Measurements from ENCODE around the gene TF.
"Not testable (repeated sequence)": the region's sequence is repeated elsewhere in the genome, so short reads cannot be mapped to it uniquely, and the experiment has no call there.

The TF gene

DNA sequence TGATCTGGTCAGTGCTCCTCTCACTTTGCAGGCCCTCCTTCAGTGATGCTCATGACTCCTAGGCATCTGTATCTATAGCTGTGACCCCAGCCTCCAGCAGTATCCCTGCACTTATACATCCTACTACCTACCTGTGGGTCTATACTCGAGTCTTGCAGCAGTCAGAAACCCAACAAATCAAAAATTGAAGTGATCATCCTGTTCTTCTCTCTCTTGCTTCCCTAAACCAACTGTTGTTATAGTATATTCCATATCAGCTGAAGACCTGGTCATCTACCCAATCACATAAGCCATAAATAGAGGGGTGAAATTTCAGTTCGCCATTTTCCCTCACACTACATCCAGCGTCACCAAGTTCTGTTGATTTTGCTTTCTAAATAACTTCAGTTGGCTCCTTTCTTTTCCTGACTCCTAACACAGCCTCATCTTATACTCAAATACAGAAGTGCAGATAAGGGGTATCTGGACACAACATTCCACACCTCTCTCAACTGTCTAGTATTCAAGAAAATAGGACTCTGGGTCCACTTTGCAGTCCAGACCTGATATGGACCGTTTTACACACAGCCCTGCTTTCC, 33.5 kb downstream of the TF start:
- Mint-ChIP-seq H3K27ac (no peak overlapping the region), H3K9me3 (peaks cover 3% of the 10 kb centered on the region), H3K27me3 (ENCODE audit: low read depth) (peaks cover 15% of the 10 kb centered on the region), H3K4me1 (no peaks in the 10 kb centered on the region), H3K4me3 (no peak overlapping the region), H3K36me3 (ENCODE audit: low read depth) (no peaks in the 10 kb centered on the region)
- TF ChIP-seq, protein P1, sequence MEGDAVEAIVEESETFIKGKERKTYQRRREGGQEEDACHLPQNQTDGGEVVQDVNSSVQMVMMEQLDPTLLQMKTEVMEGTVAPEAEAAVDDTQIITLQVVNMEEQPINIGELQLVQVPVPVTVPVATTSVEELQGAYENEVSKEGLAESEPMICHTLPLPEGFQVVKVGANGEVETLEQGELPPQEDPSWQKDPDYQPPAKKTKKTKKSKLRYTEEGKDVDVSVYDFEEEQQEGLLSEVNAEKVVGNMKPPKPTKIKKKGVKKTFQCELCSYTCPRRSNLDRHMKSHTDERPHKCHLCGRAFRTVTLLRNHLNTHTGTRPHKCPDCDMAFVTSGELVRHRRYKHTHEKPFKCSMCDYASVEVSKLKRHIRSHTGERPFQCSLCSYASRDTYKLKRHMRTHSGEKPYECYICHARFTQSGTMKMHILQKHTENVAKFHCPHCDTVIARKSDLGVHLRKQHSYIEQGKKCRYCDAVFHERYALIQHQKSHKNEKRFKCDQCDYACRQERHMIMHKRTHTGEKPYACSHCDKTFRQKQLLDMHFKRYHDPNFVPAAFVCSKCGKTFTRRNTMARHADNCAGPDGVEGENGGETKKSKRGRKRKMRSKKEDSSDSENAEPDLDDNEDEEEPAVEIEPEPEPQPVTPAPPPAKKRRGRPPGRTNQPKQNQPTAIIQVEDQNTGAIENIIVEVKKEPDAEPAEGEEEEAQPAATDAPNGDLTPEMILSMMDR (IDR thresholded peaks at IDR 0.05; ENCODE audit: unreplicated experiment in 3 of 3) = no peak

GRCh38 chr3:133780756-133781155, 34.6 kb downstream of the TF start:
- H3K27me3 Mint-ChIP-seq (ENCODE audit: low read depth) = peaks cover 15% of the 10 kb centered on the region
- not testable (repeated sequence) for H3K9me3 Mint-ChIP-seq; H3K4me3 Mint-ChIP-seq; H3K36me3 Mint-ChIP-seq (ENCODE audit: low read depth); H3K27ac Mint-ChIP-seq; H3K4me1 Mint-ChIP-seq

- Mint-ChIP-seq H3K27ac (no peak overlapping the region), H3K9me3 (peaks cover 3% of the 10 kb centered on the region), H3K4me3 (no peak overlapping the region), H3K36me3 (ENCODE audit: low read depth) (no peaks in the 10 kb centered on the region), H3K4me1 (no peaks in the 10 kb centered on the region), H3K27me3 (ENCODE audit: low read depth) (peaks cover 15% of the 10 kb centered on the region)
- TF ChIP-seq, protein P1 (IDR thresholded peaks at IDR 0.05; ENCODE audit: unreplicated experiment in 3 of 3) = no peak
Measured at GRCh38 chr3:133781570-133781969, 35.4 kb downstream of the TF start.

GRCh38 chr3:133782454-133782853, 36.3 kb downstream of the TF start:
- TF ChIP-seq, protein P1 (IDR thresholded peaks at IDR 0.05; ENCODE audit: unreplicated experiment in 3 of 3) = no peak
- H3K4me3 Mint-ChIP-seq = no peak overlapping the region
- H3K27me3 Mint-ChIP-seq (ENCODE audit: low read depth) = peaks cover 15% of the 10 kb centered on the region
- H3K4me1 Mint-ChIP-seq = no peaks in the 10 kb centered on the region
- H3K27ac Mint-ChIP-seq = no peak overlapping the region
- peaks cover 3% of the 10 kb centered on the region for H3K9me3 Mint-ChIP-seq
- no peaks in the 10 kb centered on the region for H3K36me3 Mint-ChIP-seq (ENCODE audit: low read depth)

DNA sequence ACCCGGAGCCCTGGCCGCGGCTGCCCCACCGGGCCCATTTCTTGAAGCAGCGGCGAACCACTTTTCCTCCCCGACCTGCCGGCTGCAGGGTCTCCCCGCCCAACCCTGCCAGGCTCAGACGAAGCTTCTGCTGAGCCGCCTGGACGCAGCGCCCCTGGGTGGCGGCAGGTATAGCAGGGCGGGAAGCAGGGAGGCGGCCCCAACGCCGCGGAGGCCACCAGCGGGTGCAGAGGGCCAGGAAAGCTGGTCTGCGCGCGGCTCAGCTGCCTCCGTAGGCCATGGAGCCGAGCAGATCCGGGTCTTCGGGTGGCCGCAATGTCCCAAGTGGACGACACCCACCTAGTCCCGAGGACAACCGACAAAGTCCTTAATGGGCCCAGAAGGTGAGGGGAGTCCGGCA, 37.6 kb downstream of the TF start:
- Mint-ChIP-seq H3K4me3 (no peak overlapping the region), H3K27me3 (ENCODE audit: low read depth) (peaks cover 11% of the 10 kb centered on the region), H3K36me3 (ENCODE audit: low read depth) (no peaks in the 10 kb centered on the region), H3K4me1 (no peaks in the 10 kb centered on the region), H3K9me3 (peaks cover 3% of the 10 kb centered on the region), H3K27ac (no peak overlapping the region)
- TF ChIP-seq, protein P1 (IDR thresholded peaks at IDR 0.05; ENCODE audit: unreplicated experiment in 3 of 3) = no peak

GRCh38 chr3:133788024-133788423, 41.8 kb downstream of the TF start:
- H3K36me3 Mint-ChIP-seq (ENCODE audit: low read depth) = peaks cover 5% of the 10 kb centered on the region
- H3K27me3 Mint-ChIP-seq (ENCODE audit: low read depth) = no peaks in the 10 kb centered on the region
- H3K4me3 Mint-ChIP-seq = no peak overlapping the region
- H3K9me3 Mint-ChIP-seq = peaks cover 26% of the 10 kb centered on the region
- H3K4me1 Mint-ChIP-seq = no peaks in the 10 kb centered on the region
- H3K27ac Mint-ChIP-seq = no peak overlapping the region
- TF ChIP-seq, protein P1 (IDR thresholded peaks at IDR 0.05; ENCODE audit: unreplicated experiment in 3 of 3) = no peak

Measured in nephron (organoid).